AG09319 (cell line): Measurements from ENCODE around the gene DCAF5.

Experiments used
- DNase-seq: peaks from one replicate; pipeline ENCODE4 v3.0.0-alpha.2; 2010; ENCODE audit warnings: low read depth; ENCODE audit errors: extremely low read depth
- TF ChIP-seq, protein P1 (sequence below): IDR thresholded peaks from 2 replicates; pipeline ENCODE4 v1.5.1; 2011; ENCODE audit warnings: low read depth, mild to moderate bottlenecking, inconsistent platforms, low read length, moderate library complexity

The DCAF5 gene

DNA sequence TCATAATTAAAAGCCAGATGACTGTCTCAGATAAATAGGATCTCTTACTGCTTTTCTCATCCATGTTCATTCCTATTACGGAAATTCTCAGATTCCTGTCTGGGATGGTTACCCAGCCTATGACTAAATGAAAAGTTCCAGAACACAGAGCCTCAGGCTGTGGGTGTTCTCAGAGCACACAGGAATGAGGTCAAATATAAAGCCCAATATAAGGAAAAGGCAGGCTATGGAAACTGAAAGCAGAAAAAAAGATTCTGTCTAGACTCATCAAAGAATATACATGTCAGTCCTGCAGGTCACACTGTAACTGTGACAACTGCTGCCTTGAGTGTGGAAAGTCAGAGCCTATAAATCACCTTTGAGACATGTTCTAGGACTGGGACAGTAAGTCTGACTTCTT lies 64.3 kb downstream of the DCAF5 start:
- TF ChIP-seq, protein P1, sequence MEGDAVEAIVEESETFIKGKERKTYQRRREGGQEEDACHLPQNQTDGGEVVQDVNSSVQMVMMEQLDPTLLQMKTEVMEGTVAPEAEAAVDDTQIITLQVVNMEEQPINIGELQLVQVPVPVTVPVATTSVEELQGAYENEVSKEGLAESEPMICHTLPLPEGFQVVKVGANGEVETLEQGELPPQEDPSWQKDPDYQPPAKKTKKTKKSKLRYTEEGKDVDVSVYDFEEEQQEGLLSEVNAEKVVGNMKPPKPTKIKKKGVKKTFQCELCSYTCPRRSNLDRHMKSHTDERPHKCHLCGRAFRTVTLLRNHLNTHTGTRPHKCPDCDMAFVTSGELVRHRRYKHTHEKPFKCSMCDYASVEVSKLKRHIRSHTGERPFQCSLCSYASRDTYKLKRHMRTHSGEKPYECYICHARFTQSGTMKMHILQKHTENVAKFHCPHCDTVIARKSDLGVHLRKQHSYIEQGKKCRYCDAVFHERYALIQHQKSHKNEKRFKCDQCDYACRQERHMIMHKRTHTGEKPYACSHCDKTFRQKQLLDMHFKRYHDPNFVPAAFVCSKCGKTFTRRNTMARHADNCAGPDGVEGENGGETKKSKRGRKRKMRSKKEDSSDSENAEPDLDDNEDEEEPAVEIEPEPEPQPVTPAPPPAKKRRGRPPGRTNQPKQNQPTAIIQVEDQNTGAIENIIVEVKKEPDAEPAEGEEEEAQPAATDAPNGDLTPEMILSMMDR: no peak
- DNase-seq: no peak

DNA sequence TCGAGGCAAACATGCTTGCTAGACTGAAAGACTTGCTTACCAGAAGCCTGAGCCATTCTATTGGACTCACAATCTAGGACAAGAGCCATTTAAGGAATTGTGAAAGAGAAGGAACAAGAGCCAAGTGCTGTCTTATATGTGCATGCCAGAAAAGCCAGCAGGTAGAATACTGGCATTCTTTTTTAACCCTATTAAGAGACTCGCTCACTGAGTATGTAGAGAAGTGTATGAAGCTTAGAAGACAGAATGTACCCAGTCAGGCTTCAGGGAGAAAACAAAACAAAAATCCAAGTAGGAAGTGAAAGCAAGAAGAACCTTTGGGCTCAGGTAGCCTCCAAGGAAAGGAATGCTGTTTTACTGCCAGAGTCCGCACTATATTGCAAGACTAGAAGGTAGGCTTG lies 65.9 kb downstream of the DCAF5 start:
- TF ChIP-seq, protein P1: no peak
- no peak for DNase-seq

DNA sequence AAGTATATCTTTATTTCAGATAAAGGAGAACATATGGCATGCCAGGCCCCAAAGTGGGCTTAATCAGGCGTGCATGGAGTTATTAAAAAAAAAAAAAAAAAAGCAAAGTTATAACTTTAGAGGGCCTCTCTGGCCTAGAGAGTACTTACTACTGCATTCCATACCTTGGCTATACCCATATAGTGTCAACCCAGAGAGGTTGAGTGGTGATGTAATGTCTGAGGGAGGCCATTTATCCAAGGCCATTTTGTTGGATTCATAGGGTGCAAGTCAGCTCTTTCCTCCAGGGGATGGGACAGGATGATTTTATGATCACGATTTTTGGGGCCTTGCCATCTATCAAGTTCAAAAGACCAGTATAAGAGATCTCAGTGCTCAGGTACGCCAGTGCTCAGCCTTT lies 66.4 kb downstream of the DCAF5 start:
- DNase-seq: no peak
- TF ChIP-seq, protein P1: no peak

DNA sequence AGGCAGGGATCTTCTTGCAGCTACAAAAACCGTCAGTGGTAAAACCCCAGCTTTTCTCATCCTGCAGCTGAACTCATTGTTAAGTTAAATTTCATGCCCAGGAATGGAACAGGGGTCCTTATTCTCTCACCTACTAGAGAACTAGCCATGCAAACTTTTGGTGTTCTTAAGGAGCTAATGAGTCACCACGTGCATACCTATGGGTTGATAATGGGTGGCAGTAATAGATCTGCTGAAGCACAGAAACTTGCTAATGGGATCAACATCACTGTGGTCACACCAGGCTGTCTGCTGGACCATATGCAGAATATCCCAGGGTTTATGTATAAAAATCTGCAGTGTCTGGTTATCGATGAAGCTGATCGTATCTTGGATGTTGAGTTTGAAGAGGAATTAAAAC lies 68.9 kb downstream of the DCAF5 start:
- DNase-seq: no peak
- TF ChIP-seq, protein P1: no peak

DNA sequence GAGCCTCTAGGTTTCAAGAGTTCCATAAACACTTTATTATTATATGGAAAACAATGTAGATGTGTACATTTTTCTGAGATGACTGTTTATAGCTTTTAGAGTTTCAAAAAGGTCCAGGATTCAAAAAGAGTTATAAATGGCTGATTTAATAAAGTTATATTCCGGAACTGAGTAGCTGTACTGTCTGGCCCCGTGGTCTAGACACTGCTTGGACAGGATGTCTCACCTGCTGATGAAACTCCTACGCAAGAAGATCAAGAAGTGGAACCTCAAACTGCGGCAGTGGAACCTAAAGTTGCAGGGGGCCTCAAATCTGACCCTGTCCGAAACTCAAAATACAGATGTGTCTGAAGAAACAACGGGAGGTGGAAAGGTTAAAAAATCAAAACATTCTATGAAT lies 69.7 kb downstream of the DCAF5 start:
- DNase-seq: no peak
- TF ChIP-seq, protein P1: no peak

DNA sequence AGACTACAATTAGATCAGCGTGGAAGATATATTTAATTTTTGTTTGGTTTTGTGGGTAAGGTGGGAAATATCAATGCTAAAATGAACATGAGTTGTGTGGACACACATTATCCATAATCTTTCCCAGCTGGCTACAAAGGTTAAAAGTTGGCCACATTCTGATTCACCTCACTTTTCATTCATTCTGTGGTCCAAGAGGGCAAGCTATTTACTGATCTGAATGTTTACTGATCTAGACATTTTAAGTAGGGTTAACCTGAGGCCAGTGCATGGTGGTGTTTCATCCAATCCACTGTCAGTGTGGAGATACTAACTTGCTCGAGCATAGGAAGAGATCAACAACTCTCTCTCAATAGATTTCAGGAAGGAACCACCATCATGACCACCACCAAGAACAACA lies 71.6 kb downstream of the DCAF5 start:
- TF ChIP-seq, protein P1: no peak
- no peak for DNase-seq

DNA sequence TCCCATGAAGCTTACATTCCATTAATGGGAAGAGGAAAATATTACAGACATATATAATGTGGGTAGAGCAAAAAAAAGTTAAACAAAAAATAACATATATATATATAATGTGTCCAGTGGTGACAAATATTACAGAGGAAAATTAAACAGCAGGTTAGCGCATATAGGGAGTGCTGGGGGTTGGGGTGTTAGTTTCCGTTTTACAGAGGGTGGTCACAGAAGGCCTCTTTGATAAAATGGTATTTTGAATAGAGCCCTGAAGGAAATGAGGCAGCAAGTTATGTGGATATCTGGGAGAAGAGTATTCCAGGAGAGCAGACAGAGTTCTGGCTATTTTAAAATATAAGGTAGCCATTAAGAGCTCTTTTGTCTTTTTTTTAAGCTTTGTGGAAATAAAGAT lies 73.2 kb downstream of the DCAF5 start:
- no peak for DNase-seq
- TF ChIP-seq, protein P1: no peak
